Measurements from ENCODE around the gene NCKAP5.

Gene NCKAP5

GRCh38 chr2:133158442-133158841 lies 409.8 kb downstream of the NCKAP5 start:
- H3K27ac ChIP-seq = no peak overlapping the region
- no peaks in the 10 kb centered on the region for H3K9me3 ChIP-seq
- H3K27me3 ChIP-seq = no peaks in the 10 kb centered on the region
- H3K36me3 ChIP-seq = no peaks in the 10 kb centered on the region
- no peaks in the 10 kb centered on the region for H3K4me1 ChIP-seq (ENCODE audit: control insufficient read depth in 1 of 2, insufficient read depth in 1 of 2, low read depth in 1 of 2, low read length in 1 of 2)
- no peak overlapping the region for H3K4me3 ChIP-seq (ENCODE audit: low read depth in 1 of 2, low read length in 1 of 2)
- no peak for TF ChIP-seq CTCF (IDR thresholded peaks at IDR 0.05)

- H3K36me3 ChIP-seq = no peaks in the 10 kb centered on the region
- TF ChIP-seq CTCF (IDR thresholded peaks at IDR 0.05) = no peak
- no peak overlapping the region for H3K4me3 ChIP-seq (ENCODE audit: low read depth in 1 of 2, low read length in 1 of 2)
- no peak overlapping the region for H3K27ac ChIP-seq
- H3K9me3 ChIP-seq = no peaks in the 10 kb centered on the region
- no peaks in the 10 kb centered on the region for H3K4me1 ChIP-seq (ENCODE audit: control insufficient read depth in 1 of 2, insufficient read depth in 1 of 2, low read depth in 1 of 2, low read length in 1 of 2)
- no peaks in the 10 kb centered on the region for H3K27me3 ChIP-seq
Observed at GRCh38 chr2:133158024-133158423, 410.2 kb downstream of the NCKAP5 start.

- H3K27ac ChIP-seq = no peak overlapping the region
- no peak for TF ChIP-seq CTCF (IDR thresholded peaks at IDR 0.05)
- no peaks in the 10 kb centered on the region for H3K27me3 ChIP-seq
- no peaks in the 10 kb centered on the region for H3K4me1 ChIP-seq (ENCODE audit: control insufficient read depth in 1 of 2, insufficient read depth in 1 of 2, low read depth in 1 of 2, low read length in 1 of 2)
- no peaks in the 10 kb centered on the region for H3K9me3 ChIP-seq
- H3K36me3 ChIP-seq = no peaks in the 10 kb centered on the region
- no peak overlapping the region for H3K4me3 ChIP-seq (ENCODE audit: low read depth in 1 of 2, low read length in 1 of 2)
Observed at GRCh38 chr2:133157141-133157540, 411.1 kb downstream of the NCKAP5 start.

GRCh38 chr2:133152801-133153200 lies 415.5 kb downstream of the NCKAP5 start:
- no peaks in the 10 kb centered on the region for H3K27me3 ChIP-seq
- H3K4me1 ChIP-seq (ENCODE audit: control insufficient read depth in 1 of 2, insufficient read depth in 1 of 2, low read depth in 1 of 2, low read length in 1 of 2) = no peaks in the 10 kb centered on the region
- no peak overlapping the region for H3K27ac ChIP-seq
- H3K4me3 ChIP-seq (ENCODE audit: low read depth in 1 of 2, low read length in 1 of 2) = no peak overlapping the region
- H3K36me3 ChIP-seq = no peaks in the 10 kb centered on the region
- no peak for TF ChIP-seq CTCF (IDR thresholded peaks at IDR 0.05)
- no peaks in the 10 kb centered on the region for H3K9me3 ChIP-seq

- Histone ChIP-seq H3K4me3 (ENCODE audit: low read depth in 1 of 2, low read length in 1 of 2) (no peak overlapping the region), H3K27ac (no peak overlapping the region), H3K4me1 (ENCODE audit: control insufficient read depth in 1 of 2, insufficient read depth in 1 of 2, low read depth in 1 of 2, low read length in 1 of 2) (no peaks in the 10 kb centered on the region), H3K36me3 (no peaks in the 10 kb centered on the region), H3K9me3 (no peaks in the 10 kb centered on the region), H3K27me3 (no peaks in the 10 kb centered on the region)
- TF ChIP-seq CTCF (IDR thresholded peaks at IDR 0.05) = no peak
Observed at GRCh38 chr2:133148187-133148586, 420.1 kb downstream of the NCKAP5 start.

GRCh38 chr2:133146893-133147292 lies 421.4 kb downstream of the NCKAP5 start:
- no peaks in the 10 kb centered on the region for H3K4me1 ChIP-seq (ENCODE audit: control insufficient read depth in 1 of 2, insufficient read depth in 1 of 2, low read depth in 1 of 2, low read length in 1 of 2)
- TF ChIP-seq CTCF (IDR thresholded peaks at IDR 0.05) = no peak

More at GRCh38 chr2:133146893-133147292, 421.4 kb downstream of the NCKAP5 start:
- Histone ChIP-seq H3K27ac (no peak overlapping the region), H3K4me3 (ENCODE audit: low read depth in 1 of 2, low read length in 1 of 2) (no peak overlapping the region), H3K27me3 (no peaks in the 10 kb centered on the region), H3K9me3 (no peaks in the 10 kb centered on the region), H3K36me3 (no peaks in the 10 kb centered on the region)
